Measurements from ENCODE around the gene PCDH15.
"Not testable (repeated sequence)": the region's sequence is repeated elsewhere in the genome, so short reads cannot be mapped to it uniquely, and the experiment has no call there.

Gene PCDH15

GRCh38 chr10:53952698-53953630 lies 848.1 kb downstream of the PCDH15 start:
- DNase-seq: no peak

- DNase-seq: no peak
These were observed 861.4 kb downstream of the PCDH15 start for GRCh38 chr10:53939654-53940053.

GRCh38 chr10:53930648-53931047 lies 870.4 kb downstream of the PCDH15 start:
- DNase-seq: no peak

- DNase-seq: not testable (repeated sequence)
These were observed 876.9 kb downstream of the PCDH15 start for GRCh38 chr10:53924051-53924700.

GRCh38 chr10:53918755-53919154 lies 882.3 kb downstream of the PCDH15 start:
- DNase-seq: no peak

- no peak for DNase-seq
These were observed 891.2 kb downstream of the PCDH15 start for GRCh38 chr10:53909791-53910190.

- no peak for DNase-seq
These were observed 896.4 kb downstream of the PCDH15 start for GRCh38 chr10:53904506-53905241.

- DNase-seq: no peak
These were observed 897.3 kb downstream of the PCDH15 start for GRCh38 chr10:53903756-53904155.

GRCh38 chr10:53899463-53900160 lies 901.4 kb downstream of the PCDH15 start:
- DNase-seq: no peak

- no peak for DNase-seq
These were observed 902.5 kb downstream of the PCDH15 start for GRCh38 chr10:53898532-53898931.

- DNase-seq: no peak
These were observed 906.9 kb downstream of the PCDH15 start for GRCh38 chr10:53894145-53894544.

GRCh38 chr10:53893061-53893460 lies 908.0 kb downstream of the PCDH15 start:
- DNase-seq: no peak

GRCh38 chr10:53886325-53887300 lies 914.4 kb downstream of the PCDH15 start:
- no peak for DNase-seq

GRCh38 chr10:53864846-53865245 lies 936.2 kb downstream of the PCDH15 start:
- DNase-seq: no peak

GRCh38 chr10:53852450-53853175 lies 948.4 kb downstream of the PCDH15 start:
- DNase-seq: no peak

GRCh38 chr10:53846809-53847208 lies 954.2 kb downstream of the PCDH15 start:
- DNase-seq: no peak

- no peak for DNase-seq
These were observed 957.2 kb downstream of the PCDH15 start for GRCh38 chr10:53843736-53844362.

- DNase-seq: no peak
These were observed 959.4 kb downstream of the PCDH15 start for GRCh38 chr10:53841483-53842145.

GRCh38 chr10:53840653-53841052 lies 960.4 kb downstream of the PCDH15 start:
- DNase-seq: no peak
